ENCODE results near the gene SLC9A9.

DNA sequence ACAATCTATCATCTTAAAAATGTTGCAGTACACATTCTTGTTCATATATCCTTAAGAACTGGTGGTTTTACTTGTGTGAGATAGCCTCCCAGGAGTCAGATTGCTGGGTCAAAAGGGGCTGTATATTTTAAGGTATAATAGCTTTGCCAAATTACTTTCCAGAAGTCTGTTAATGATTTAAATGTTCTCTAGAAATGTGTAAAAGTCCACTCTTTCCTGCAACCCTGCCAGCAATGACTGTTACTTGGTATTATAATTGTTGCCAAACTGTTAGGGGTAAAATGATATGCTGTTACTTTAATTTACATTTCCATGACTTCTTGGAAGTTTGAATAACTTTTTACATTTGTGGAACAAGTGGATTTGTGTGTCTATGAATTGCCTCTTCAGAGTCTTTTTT lies 170.8 kb downstream of the SLC9A9 start:
- TF ChIP-seq, protein P1, sequence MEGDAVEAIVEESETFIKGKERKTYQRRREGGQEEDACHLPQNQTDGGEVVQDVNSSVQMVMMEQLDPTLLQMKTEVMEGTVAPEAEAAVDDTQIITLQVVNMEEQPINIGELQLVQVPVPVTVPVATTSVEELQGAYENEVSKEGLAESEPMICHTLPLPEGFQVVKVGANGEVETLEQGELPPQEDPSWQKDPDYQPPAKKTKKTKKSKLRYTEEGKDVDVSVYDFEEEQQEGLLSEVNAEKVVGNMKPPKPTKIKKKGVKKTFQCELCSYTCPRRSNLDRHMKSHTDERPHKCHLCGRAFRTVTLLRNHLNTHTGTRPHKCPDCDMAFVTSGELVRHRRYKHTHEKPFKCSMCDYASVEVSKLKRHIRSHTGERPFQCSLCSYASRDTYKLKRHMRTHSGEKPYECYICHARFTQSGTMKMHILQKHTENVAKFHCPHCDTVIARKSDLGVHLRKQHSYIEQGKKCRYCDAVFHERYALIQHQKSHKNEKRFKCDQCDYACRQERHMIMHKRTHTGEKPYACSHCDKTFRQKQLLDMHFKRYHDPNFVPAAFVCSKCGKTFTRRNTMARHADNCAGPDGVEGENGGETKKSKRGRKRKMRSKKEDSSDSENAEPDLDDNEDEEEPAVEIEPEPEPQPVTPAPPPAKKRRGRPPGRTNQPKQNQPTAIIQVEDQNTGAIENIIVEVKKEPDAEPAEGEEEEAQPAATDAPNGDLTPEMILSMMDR (IDR thresholded peaks at IDR 0.05; ENCODE audit: poor library complexity): no peak
- TF ChIP-seq EZH2 (IDR thresholded peaks at IDR 0.05; ENCODE audit: borderline replicate concordance): no peak
